Lower leg skin (tissue), 3 donors: ENCODE results near the gene DLG2.

Experiments
- CTCF ChIP-seq, 3 donors: fragments of 450-650 bp; IDR thresholded peaks; one replicate each; pipeline ENCODE4 v1.5.1; 2016; ENCODE audit warnings: antibody characterized with exemption in 3 of 3, mild to moderate bottlenecking in 3 of 3, moderate library complexity in 2 of 3
- POLR2A ChIP-seq, 2 donors: fragments of 450-650 bp; IDR thresholded peaks; one replicate each; pipeline ENCODE4 v1.6.1; 2016 to 2017; ENCODE audit warnings: antibody characterized with exemption in 2 of 2, mild to moderate bottlenecking in 1 of 2, moderate library complexity in 1 of 2

- no peak for TF ChIP-seq CTCF (IDR thresholded peaks at IDR 0.05)
- TF ChIP-seq POLR2A (IDR thresholded peaks at IDR 0.05), result no peak
These were observed 1094.8 kb downstream of the DLG2 start for GRCh38 chr11:84532364-84532763.
